Measurements from ENCODE around the gene SPCS1. TPM values are rescaled to one million over a fixed set of nuclear protein-coding genes. Genes with fewer than 3 reads are reported as not detected.

The SPCS1 gene
- total RNA-seq, 1 donor from 2014 or later: 62.4 TPM

GRCh38 chr3:52712291-52713212 is 6.6 kb downstream of the SPCS1 start:
- no peak overlapping the region for H3K4me3 Mint-ChIP-seq (ENCODE audit: unreplicated experiment)
- peaks cover 2% of the 10 kb centered on the region for H3K4me1 Mint-ChIP-seq (ENCODE audit: low read depth, unreplicated experiment)
- peaks cover 4% of the 10 kb centered on the region for H3K36me3 Mint-ChIP-seq (ENCODE audit: unreplicated experiment)
- H3K27me3 Mint-ChIP-seq (ENCODE audit: unreplicated experiment): peaks cover 2% of the 10 kb centered on the region
- peaks cover 6% of the 10 kb centered on the region for H3K9me3 Mint-ChIP-seq (ENCODE audit: unreplicated experiment)
- no peak for DNase-seq
- H3K27ac Mint-ChIP-seq (ENCODE audit: unreplicated experiment): no peak overlapping the region
- TF ChIP-seq, protein P1, sequence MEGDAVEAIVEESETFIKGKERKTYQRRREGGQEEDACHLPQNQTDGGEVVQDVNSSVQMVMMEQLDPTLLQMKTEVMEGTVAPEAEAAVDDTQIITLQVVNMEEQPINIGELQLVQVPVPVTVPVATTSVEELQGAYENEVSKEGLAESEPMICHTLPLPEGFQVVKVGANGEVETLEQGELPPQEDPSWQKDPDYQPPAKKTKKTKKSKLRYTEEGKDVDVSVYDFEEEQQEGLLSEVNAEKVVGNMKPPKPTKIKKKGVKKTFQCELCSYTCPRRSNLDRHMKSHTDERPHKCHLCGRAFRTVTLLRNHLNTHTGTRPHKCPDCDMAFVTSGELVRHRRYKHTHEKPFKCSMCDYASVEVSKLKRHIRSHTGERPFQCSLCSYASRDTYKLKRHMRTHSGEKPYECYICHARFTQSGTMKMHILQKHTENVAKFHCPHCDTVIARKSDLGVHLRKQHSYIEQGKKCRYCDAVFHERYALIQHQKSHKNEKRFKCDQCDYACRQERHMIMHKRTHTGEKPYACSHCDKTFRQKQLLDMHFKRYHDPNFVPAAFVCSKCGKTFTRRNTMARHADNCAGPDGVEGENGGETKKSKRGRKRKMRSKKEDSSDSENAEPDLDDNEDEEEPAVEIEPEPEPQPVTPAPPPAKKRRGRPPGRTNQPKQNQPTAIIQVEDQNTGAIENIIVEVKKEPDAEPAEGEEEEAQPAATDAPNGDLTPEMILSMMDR (IDR thresholded peaks at IDR 0.05; ENCODE audit: partially characterized antibody, unreplicated experiment): no peak

DNA sequence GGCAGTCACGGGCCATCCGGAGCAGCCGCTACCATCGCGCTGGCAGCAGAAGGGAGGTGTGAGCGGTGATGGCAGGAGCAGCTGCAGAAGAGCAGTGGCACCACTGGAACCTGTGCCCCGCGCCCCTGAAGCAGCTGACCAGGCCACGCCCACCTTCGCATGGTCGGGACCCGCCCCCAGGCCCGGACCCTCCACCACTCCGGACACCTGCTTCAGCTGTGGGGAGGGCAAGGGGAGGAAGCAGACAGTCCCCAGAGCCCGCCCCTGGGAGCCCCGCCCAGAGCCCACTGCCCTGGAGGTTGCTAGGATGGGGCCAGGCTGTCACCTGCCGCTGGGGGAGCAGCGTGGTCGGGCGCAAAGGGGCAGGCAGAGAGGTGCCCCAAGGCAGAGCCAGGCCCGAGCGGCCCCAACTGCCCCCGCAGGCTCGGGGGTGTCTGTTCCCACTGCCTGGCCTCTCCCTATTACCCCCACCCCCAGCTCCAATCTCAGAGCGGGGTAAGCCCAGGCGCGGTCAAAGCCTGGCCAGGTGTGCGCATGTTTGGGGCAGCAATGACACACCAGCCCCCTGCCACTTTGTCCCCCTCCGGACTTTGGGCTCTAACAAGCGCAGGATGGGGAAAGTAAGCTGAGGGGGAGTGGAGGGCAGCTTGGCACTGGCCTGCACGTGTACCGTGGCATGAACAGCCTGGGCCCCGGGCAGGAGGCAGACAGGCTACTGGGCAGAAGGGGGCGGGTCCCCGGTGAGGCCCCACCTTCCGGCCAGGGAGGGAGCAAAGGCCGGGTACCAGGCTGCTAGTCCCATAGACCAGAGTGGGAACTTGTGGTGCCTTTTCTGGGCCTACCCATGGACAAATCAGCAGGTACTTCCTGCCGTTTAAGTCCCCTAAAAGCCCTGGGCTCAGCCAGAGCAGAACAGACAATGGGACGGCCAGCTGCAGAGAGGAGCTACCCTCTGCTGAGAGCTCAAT is 8.7 kb downstream of the SPCS1 start:
- H3K36me3 Mint-ChIP-seq (ENCODE audit: unreplicated experiment): peaks cover 11% of the 10 kb centered on the region
- H3K4me1 Mint-ChIP-seq (ENCODE audit: low read depth, unreplicated experiment): peaks cover 2% of the 10 kb centered on the region
- H3K9me3 Mint-ChIP-seq (ENCODE audit: unreplicated experiment): peaks cover 8% of the 10 kb centered on the region
- DNase-seq: peak; percentile 58
- H3K4me3 Mint-ChIP-seq (ENCODE audit: unreplicated experiment): no peak overlapping the region
- peaks cover 4% of the 10 kb centered on the region for H3K27me3 Mint-ChIP-seq (ENCODE audit: unreplicated experiment)
- TF ChIP-seq, protein P1 (IDR thresholded peaks at IDR 0.05; ENCODE audit: partially characterized antibody, unreplicated experiment): no peak
- no peak overlapping the region for H3K27ac Mint-ChIP-seq (ENCODE audit: unreplicated experiment)

GRCh38 chr3:52715714-52716305 is 9.9 kb downstream of the SPCS1 start:
- H3K36me3 Mint-ChIP-seq (ENCODE audit: unreplicated experiment): peaks cover 22% of the 10 kb centered on the region
- H3K27ac Mint-ChIP-seq (ENCODE audit: unreplicated experiment): no peak overlapping the region
- no peak overlapping the region for H3K4me3 Mint-ChIP-seq (ENCODE audit: unreplicated experiment)
- H3K27me3 Mint-ChIP-seq (ENCODE audit: unreplicated experiment): peaks cover 4% of the 10 kb centered on the region
- peaks cover 10% of the 10 kb centered on the region for H3K9me3 Mint-ChIP-seq (ENCODE audit: unreplicated experiment)
- no peak for DNase-seq
- H3K4me1 Mint-ChIP-seq (ENCODE audit: low read depth, unreplicated experiment): peaks cover 2% of the 10 kb centered on the region
- TF ChIP-seq, protein P1 (IDR thresholded peaks at IDR 0.05; ENCODE audit: partially characterized antibody, unreplicated experiment): no peak

GRCh38 chr3:52719618-52720017 is 13.7 kb downstream of the SPCS1 start:
- no peak overlapping the region for H3K27ac Mint-ChIP-seq (ENCODE audit: unreplicated experiment)
- peaks cover 4% of the 10 kb centered on the region for H3K27me3 Mint-ChIP-seq (ENCODE audit: unreplicated experiment)
- peaks cover 32% of the 10 kb centered on the region for H3K36me3 Mint-ChIP-seq (ENCODE audit: unreplicated experiment)
- TF ChIP-seq, protein P1 (IDR thresholded peaks at IDR 0.05; ENCODE audit: partially characterized antibody, unreplicated experiment): no peak
- H3K9me3 Mint-ChIP-seq (ENCODE audit: unreplicated experiment): peaks cover 5% of the 10 kb centered on the region
- no peaks in the 10 kb centered on the region for H3K4me1 Mint-ChIP-seq (ENCODE audit: low read depth, unreplicated experiment)
- DNase-seq: no peak
- H3K4me3 Mint-ChIP-seq (ENCODE audit: unreplicated experiment): no peak overlapping the region
